Stomach (tissue), 9 donors: ENCODE measurements around the gene SORCS2. TPM values are rescaled to one million over a fixed set of nuclear protein-coding genes. Genes with fewer than 3 reads are reported as not detected.

Experiments used
- DNase-seq, 2 donors: peaks; one replicate each; pipeline versions ENCODE4 v3.0.0 to v3.0.0-alpha.2; 2013 to 2019
- H3K27ac ChIP-seq, 5 donors: fragments of 200-600 bp in 4 of 5; sonication (generic) in 4 of 5; one replicate each; pipeline ENCODE4 v1.5.1; 2013 to 2019; ENCODE audit warnings: mild to moderate bottlenecking in 1 of 5, moderate library complexity in 1 of 5
- H3K27me3 ChIP-seq, 3 donors: fragments of 200-600 bp; sonication (generic); one replicate each; pipeline ENCODE4 v1.5.1; 2017 to 2019; ENCODE audit warnings: mixed run types in 1 of 3
- H3K36me3 ChIP-seq, 4 donors: fragments of 200-600 bp; sonication (generic); 1 replicate in 3 of 4; 2 replicates in 1 of 4; pipeline ENCODE4 v1.5.1; 2016 to 2019
- H3K4me1 ChIP-seq, 4 donors: fragments of 200-600 bp; sonication (generic); one replicate each; pipeline ENCODE4 v1.5.1; 2016 to 2019
- H3K4me3 ChIP-seq, 4 donors: fragments of 200-600 bp; sonication (generic) in 3 of 4; one replicate each; pipeline ENCODE4 v1.5.1; 2016 to 2019; ENCODE audit warnings: mild to moderate bottlenecking in 1 of 4
- H3K9me3 ChIP-seq, 4 donors: fragments of 200-600 bp; sonication (generic); one replicate each; pipeline ENCODE4 v1.5.1; 2016 to 2019
- EP300 ChIP-seq: sonication (generic); formaldehyde crosslinking; IDR thresholded peaks from one replicate; pipeline ENCODE4 v1.6.1; 2017; ENCODE audit warnings: antibody characterized with exemption
- POLR2A ChIP-seq, 4 donors: fragments of 450-650 bp; IDR thresholded peaks; one replicate each; pipeline ENCODE4 v1.6.1; 2016; ENCODE audit warnings: antibody characterized with exemption in 4 of 4, control low read depth in 2 of 4, mild to moderate bottlenecking in 1 of 4, moderate library complexity in 1 of 4
- POLR2AphosphoS5 ChIP-seq, 3 donors: sonication (generic); formaldehyde crosslinking; IDR thresholded peaks; one replicate each; pipeline ENCODE4 v1.6.1; 2016; ENCODE audit warnings: antibody characterized with exemption in 3 of 3
- WGBS, 5 donors: extraction: QIAGEN DNeasy Blood & Tissue Kit in 3 of 5; methylation state at CpG; one replicate each; pipeline versions ENCODE4 v1.1.5 to v1.1.7; 2013 to 2018; 5-methylcytosine and 5-hydroxymethylcytosine counted together
- intact Hi-C: fragments of 100-400 bp; cut with DNase I; formaldehyde crosslinking; loops from one replicate; pipeline ENCODE4 v1.15.1; 2023; ENCODE audit warnings: low total_unique reads
- polyA plus RNA-seq, 3 donors: library from polyadenylated mRNA; stranded (reverse); fragments of 200-250 nt; gene quantifications; one replicate each; pipeline ENCODE4 v1.2.3, GENCODE V29; 2013
- total RNA-seq, 5 donors: library from RNA; depleted of rRNA; stranded (reverse); fragments of >200 nt; gene quantifications; one replicate each; pipeline versions ENCODE4 v1.1.0 to v1.2.3, GENCODE V29; 2014 to 2016
- TF ChIP-seq, protein P1 (sequence below), 7 experiments: fragments of 450-650 bp in 4 of 7; fragments of 200-600 bp in 3 of 7; sonication (generic) in 3 of 7; IDR thresholded peaks; one replicate each; pipeline ENCODE4 v1.5.1; 2016 to 2019; ENCODE audit warnings: antibody characterized with exemption in 7 of 7, control low read depth in 2 of 7, mild to moderate bottlenecking in 1 of 7
- donor health status: healthy with polysubstance abuse.
- donor health status: Bipolar disorder and iron deficiency.
- donor health status: healthy.

The SORCS2 gene
- total and polyA plus RNA-seq, 8 donors, result under 0.01 to 13.0 (median 0.50) TPM; not detected in 1

GRCh38 chr4:7699031-7699430 lies 506.7 kb downstream of the SORCS2 start:
- intact Hi-C loops, result no loop called here
- no peak overlapping the region for H3K27ac ChIP-seq
- H3K4me3 ChIP-seq, result no peak overlapping the region
- H3K4me1 ChIP-seq, result no peaks in the 10 kb centered on the region
- TF ChIP-seq EP300, result no peak
- no peak for TF ChIP-seq POLR2A (IDR thresholded peaks at IDR 0.05)
- TF ChIP-seq, protein P1, sequence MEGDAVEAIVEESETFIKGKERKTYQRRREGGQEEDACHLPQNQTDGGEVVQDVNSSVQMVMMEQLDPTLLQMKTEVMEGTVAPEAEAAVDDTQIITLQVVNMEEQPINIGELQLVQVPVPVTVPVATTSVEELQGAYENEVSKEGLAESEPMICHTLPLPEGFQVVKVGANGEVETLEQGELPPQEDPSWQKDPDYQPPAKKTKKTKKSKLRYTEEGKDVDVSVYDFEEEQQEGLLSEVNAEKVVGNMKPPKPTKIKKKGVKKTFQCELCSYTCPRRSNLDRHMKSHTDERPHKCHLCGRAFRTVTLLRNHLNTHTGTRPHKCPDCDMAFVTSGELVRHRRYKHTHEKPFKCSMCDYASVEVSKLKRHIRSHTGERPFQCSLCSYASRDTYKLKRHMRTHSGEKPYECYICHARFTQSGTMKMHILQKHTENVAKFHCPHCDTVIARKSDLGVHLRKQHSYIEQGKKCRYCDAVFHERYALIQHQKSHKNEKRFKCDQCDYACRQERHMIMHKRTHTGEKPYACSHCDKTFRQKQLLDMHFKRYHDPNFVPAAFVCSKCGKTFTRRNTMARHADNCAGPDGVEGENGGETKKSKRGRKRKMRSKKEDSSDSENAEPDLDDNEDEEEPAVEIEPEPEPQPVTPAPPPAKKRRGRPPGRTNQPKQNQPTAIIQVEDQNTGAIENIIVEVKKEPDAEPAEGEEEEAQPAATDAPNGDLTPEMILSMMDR (IDR thresholded peaks at IDR 0.05), result no peak
- TF ChIP-seq POLR2AphosphoS5 (IDR thresholded peaks at IDR 0.05), result no peak
- peak in 1 of 2 donors; percentile 55 for DNase-seq
- H3K9me3 ChIP-seq, result no peaks in the 10 kb centered on the region
- no peaks in the 10 kb centered on the region for H3K36me3 ChIP-seq
- peaks cover 0 to 45% (median 3%) of the 10 kb centered on the region in 3 donors for H3K27me3 ChIP-seq
- 27 to 40% (median 35%) methylated on average over 7 to 8 of the region's 8 CpGs for WGBS, 5 donors

GRCh38 chr4:7699825-7700224 lies 507.5 kb downstream of the SORCS2 start:
- TF ChIP-seq EP300 (no peak), POLR2AphosphoS5 (IDR thresholded peaks at IDR 0.05) (no peak), POLR2A (IDR thresholded peaks at IDR 0.05) (no peak)
- TF ChIP-seq, protein P1 (IDR thresholded peaks at IDR 0.05), result no peak
- Histone ChIP-seq H3K4me3 (no peak overlapping the region), H3K36me3 (no peaks in the 10 kb centered on the region), H3K4me1 (no peaks in the 10 kb centered on the region), H3K9me3 (no peaks in the 10 kb centered on the region), H3K27me3 (peaks cover 0 to 45% (median 3%) of the 10 kb centered on the region in 3 donors), H3K27ac (no peak overlapping the region)
- WGBS, 5 donors, result 69 to 85% (median 80%) methylated on average over 10 of the region's 10 CpGs
- intact Hi-C loops, result no loop called here
- DNase-seq, result no peak

- no peak overlapping the region for H3K4me3 ChIP-seq
- H3K9me3 ChIP-seq, result no peaks in the 10 kb centered on the region
- TF ChIP-seq EP300, result no peak
- no peak for TF ChIP-seq POLR2AphosphoS5 (IDR thresholded peaks at IDR 0.05)
- TF ChIP-seq, protein P1 (IDR thresholded peaks at IDR 0.05), result no peak
- TF ChIP-seq POLR2A (IDR thresholded peaks at IDR 0.05), result no peak
- H3K36me3 ChIP-seq, result no peaks in the 10 kb centered on the region
- H3K27me3 ChIP-seq, result peaks cover 0 to 45% (median 3%) of the 10 kb centered on the region in 3 donors
- DNase-seq, result no peak
- intact Hi-C loops, result no loop called here
- H3K4me1 ChIP-seq, result no peaks in the 10 kb centered on the region
- 54 to 76% (median 65%) methylated on average over 6 to 9 of the region's 9 CpGs for WGBS, 5 donors
- H3K27ac ChIP-seq, result no peak overlapping the region
Measured at GRCh38 chr4:7700665-7701064, 508.3 kb downstream of the SORCS2 start.

GRCh38 chr4:7701866-7702649 lies 509.7 kb downstream of the SORCS2 start:
- TF ChIP-seq POLR2AphosphoS5 (IDR thresholded peaks at IDR 0.05) (no peak), POLR2A (IDR thresholded peaks at IDR 0.05) (no peak), EP300 (no peak)
- TF ChIP-seq, protein P1 (IDR thresholded peaks at IDR 0.05), result no peak
- no peak for DNase-seq
- WGBS, 5 donors, result 75 to 84% (median 77%) methylated on average over 15 to 19 of the region's 19 CpGs
- no peaks in the 10 kb centered on the region for H3K9me3 ChIP-seq
- peaks cover 0 to 45% (median 3%) of the 10 kb centered on the region in 3 donors for H3K27me3 ChIP-seq
- H3K4me3 ChIP-seq, result no peak overlapping the region
- intact Hi-C loops, result no loop called here
- no peaks in the 10 kb centered on the region for H3K4me1 ChIP-seq
- no peaks in the 10 kb centered on the region for H3K36me3 ChIP-seq
- no peak overlapping the region for H3K27ac ChIP-seq
